GM21717 (cell line): ENCODE results near the gene OPA1.
A peak's percentile ranks its signal among the peaks of the same experiment; 100 is the strongest.
"Not testable (repeated sequence)": the region's sequence is repeated elsewhere in the genome, so short reads cannot be mapped to it uniquely, and the experiment has no call there.

Source experiments
- ATAC-seq: cut with Tn5 transposase; IDR thresholded peaks from one replicate; pipeline ENCODE4 v1.9.1; 2021; ENCODE audit warnings: mild to moderate bottlenecking, moderate library complexity; ENCODE audit not compliant: unreplicated experiment

Gene OPA1

DNA sequence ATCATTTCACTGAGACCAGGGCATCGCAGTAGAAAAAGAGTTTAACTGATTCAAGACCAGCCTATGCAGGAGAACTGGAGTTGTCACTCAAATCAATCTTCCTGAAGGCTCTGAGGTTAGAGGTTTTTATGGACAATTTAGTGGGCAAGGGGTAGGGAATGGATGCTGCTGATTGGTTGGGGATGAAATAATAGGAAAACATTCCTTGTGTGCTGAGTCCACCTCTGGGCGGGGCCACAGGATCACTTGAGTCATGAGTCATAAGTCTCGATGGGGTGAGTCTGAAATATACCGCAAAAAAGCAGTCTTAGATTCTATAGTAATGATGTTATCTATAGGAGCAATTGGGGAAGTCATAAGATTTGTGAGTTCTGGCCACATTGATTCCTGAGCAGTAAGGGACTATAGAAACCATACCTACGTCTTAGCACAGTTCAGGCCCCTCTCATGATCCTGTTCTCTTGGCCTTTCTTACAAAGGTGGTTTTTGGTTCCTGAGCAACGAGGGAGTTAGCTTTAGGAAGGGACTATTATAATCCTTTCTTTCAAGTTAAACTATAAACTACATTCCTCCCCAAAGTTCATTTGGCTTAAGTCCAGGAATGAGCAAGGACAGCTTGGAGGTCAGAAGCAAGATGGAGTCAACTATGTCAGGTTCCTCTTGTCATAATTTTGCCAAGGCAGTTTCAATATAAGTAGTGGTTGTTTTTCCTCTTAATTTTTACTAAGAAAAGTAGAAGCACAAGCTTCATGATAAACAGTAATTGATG lies 2.7 kb upstream of the OPA1 start:
- no peak for ATAC-seq

DNA sequence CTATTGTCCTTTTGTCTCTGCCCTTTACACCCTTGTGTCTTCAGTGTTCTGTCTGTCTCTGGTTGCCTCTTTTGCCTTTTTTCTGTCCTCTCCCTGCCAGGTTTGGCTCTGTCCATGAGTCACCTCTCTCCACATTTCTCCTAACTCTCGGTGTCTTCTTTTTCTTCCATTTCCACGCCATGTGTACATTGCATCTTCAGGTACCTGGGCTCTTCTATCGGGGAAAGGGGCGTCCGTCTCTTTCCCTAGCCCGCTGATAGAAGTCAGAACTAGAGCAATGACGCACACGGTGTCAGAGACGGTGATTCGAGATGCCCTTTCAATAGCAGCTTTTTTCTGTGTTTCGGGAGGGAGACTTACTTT lies 641 bp downstream of the OPA1 start:
- ATAC-seq = peak; percentile 30

DNA sequence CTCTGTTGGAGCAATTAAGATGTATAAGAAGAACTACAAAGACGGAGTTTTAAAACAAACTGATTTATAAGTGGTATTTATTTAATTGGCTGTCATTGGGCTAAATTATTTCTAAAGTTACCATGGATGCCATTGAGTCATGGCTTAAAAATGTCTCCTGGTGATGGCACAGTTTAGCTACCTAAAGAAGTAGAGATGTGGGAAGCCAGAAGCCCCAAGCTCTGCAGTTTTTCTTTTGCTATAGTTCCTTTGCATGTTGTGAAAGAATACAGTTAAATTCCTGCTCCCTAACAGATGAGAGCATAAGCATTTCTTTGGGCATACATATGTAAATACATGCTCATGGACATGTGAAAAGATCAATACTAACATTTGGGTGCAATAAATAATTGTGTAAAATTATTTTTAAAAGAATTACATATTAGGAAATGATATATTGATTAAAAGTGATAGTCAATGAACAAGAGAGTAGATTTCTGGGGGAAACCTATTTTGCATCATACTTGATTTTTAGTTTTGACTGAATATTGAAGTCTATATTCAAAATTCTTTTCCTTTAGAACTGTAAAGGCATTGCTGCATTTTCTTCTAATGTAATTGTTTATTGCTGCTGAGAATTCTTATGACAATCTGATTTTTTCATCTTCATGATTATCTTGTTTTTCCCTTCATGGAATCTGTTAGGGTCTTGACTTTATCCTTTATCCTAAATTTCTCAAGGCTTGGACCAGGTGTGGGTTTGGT lies 2.1 kb downstream of the OPA1 start:
- ATAC-seq = no peak

DNA sequence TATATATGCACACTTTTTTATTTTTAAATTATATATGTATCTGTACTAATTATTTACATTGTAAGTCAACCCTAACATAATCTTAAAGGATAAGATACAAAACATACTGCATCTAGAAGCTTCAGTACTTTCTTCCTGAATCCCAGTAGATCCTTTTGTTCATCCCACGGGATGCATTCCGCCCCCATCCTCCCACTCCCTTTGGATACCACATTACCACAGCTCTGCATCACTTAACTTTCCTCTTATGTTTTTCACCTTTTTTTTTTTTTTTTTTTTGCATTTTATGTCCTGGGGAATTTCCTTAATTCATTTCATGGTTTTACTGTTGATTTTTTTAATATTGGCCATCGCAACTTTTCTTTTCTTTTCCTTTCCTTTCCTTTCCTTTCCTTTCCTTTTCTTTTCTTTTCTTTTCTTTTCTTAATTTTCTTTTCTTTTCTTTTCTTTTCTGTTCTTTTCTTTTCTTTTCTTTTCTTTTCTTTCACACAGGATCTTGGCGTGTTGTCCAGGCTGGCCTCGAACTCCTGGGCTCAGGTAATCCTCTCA lies 3.0 kb downstream of the OPA1 start:
- no peak for ATAC-seq

DNA sequence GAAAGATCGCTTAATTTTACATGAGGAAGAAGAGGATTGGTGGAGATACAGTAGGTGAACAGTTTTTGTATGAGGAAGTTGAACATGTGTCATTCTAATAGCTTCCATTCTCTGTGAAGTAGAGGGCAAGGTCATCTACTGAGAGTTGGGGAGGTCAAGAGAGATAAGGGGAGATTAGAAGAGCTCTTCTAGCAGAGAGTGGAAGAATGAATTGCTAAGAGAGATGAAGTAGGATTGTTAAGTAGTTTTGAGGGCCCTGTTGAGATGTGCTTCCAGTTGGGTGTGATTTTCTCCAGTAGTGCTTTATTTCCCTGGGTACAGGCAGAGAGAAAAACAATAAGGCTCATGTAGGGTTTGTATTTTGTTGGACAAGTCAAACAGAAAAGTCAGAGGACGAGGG lies 5.2 kb downstream of the OPA1 start:
- no peak for ATAC-seq

DNA sequence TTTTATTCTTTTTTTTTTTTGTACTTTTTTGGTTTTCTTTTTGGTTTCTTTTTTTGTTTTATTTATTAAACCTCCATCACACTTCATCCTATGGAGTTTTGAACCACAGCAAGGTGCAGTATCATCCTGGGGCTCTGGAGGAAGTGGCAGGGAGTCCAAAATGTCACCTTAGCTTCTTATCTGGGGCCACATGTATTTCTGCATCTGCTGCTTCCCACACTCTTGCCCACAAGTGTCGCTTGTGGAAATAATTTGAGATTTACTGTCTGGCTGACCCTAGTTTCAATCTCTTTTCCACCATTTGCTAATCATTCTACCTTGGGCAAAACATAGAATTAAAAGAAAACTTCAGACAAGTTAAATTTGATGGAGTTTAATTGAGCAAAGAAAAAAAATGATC lies 6.4 kb downstream of the OPA1 start:
- ATAC-seq = no peak

DNA sequence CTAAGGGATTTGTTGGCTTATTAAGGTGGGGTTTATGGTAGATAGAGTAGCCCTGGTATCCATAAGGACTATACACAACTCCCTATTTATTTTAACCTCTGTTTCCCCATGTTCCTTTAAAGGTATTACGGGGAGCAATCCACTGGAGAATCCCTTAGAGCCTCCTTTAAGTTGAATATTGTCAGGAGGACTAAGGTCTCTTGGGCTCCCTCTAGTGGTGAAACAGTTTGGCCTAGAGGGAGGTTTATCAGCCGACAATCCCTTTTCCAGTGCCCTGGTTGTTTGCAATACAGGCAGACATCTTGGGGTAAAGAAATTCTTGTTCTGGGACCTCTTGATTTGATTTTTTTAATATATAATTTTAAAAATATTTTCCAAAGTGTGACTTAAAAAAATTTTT lies 12.9 kb downstream of the OPA1 start:
- peak; percentile 69 for ATAC-seq

DNA sequence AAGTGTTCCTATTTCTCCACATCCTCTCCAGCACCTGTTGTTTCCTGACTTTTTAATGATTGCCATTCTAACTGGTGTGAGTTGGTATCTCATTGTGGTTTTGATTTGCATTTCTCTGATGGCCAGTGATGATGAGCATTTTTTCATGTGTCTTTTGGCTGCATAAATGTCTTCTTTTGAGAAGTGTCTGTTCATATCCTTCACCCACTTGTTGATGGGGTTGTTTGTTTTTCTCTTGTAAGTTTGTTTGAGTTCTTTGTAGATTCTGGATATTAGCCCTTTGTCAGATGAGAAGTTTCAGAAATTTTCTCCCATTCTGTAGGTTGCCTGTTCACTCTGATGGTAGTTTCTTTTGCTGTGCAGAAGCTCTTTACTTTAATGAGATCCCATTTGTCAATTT lies 13.9 kb downstream of the OPA1 start:
- ATAC-seq = not testable (repeated sequence)

DNA sequence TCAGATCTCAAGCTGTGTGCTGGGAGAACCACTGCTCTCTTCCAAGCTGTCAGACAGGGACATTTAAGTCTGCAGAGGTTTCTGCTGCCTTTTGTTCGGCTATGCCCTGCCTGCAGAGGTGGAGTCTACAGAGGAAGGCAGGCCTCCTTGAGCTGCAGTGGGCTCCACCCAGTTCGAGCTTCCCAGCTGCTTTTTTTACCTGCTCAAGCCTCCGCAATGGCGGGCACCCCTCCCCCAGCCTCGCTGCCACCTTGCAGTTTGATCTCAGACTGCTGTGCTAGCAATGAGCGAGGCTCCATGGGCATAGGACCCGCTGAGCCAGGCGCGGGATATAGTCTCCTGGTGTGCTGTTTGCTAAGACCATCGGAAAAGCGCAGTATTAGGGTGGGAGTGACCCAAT lies 17.5 kb downstream of the OPA1 start:
- ATAC-seq = not testable (repeated sequence)

DNA sequence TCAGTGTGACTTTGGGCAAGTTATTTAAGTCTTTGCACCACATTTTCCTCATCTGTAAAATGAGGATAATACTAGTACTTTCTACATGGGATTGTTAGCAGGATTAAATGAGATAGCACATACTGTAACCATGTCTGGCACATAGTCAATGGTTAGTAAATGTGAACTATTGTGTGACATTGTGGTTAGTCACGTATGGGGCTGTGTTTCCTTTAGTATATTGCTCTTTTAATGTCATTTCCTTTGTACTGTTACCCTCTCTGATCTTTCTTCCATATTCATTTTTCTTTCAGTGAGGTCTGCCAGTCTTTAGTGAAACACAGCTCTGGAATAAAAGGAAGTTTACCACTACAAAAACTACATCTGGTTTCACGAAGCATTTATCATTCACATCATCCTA lies 21.4 kb downstream of the OPA1 start:
- ATAC-seq = no peak

DNA sequence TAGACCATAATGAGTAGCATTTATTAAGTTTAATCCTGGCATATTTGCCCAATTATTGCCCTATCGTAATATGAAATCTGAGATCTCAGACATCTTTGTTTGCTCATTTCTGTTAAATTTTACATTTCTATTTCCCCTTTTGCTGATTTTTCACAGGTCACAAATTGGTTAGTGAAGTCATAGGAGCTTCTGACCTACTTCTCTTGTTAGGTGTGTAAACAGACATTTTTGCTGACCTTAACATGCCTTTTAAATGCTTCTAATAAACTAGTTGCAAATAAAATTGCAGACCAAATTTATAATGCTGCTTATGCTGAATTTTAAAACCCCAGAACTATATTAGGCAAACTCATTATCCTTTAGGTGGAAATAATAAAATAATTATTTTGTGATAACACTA lies 24.6 kb downstream of the OPA1 start:
- ATAC-seq = no peak

DNA sequence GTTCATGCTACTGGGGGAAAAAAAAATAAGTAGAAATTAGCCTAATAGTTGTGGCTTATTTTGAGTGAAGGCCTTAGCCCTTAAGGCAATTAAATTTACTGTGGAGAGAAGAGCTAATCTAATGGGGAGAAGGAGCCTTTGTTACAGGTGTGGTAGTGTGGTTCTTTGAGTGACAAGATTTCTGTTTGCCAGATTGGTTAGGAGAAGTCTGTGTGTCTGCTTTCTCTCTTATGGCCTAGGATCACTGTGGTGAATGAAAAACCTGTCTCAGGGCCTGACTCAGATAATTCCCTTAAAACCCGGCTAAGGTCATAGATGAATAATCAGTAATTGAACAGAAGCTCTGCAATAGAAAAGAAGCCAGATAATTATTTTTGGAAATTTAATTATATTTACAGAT lies 27.0 kb downstream of the OPA1 start:
- ATAC-seq = peak; percentile 64

DNA sequence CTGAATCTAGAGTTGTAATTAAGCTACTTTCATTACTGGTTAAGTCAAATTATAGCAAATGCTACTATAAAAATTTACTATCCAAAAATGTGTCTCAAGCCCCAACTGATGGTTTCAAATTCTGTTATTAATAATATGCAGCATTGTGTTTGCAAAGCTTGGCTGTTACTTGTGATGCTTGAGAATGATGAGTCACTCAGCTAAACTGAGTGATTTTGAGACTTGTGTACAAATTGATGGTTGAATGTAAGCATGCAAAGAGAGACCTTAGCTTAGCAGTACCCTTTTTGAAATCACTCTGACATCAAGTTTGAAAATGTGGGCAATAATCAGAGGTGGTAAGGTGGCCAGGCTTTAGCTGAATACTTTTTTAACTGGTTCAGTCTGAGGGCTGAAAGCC lies 27.6 kb downstream of the OPA1 start:
- ATAC-seq = peak; percentile 85

DNA sequence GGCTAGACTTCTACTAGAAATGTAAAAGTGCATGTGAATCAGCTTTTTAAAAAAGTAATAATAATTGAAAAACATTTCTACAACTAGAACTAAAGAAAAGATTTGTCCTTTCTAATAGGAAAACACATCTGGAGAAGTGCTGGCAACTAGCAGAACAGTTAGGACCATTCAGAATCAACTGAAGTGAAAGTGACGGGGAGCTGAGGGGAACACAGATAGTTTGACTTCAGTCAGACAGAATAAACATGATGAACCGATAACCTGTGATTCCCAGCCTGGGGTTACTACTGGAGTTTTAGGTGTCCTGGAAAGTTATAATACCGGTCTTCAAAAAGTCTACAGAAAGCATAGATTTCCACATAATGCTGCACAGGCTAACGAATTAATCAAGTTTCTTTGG lies 28.1 kb downstream of the OPA1 start:
- peak; percentile 7 for ATAC-seq

DNA sequence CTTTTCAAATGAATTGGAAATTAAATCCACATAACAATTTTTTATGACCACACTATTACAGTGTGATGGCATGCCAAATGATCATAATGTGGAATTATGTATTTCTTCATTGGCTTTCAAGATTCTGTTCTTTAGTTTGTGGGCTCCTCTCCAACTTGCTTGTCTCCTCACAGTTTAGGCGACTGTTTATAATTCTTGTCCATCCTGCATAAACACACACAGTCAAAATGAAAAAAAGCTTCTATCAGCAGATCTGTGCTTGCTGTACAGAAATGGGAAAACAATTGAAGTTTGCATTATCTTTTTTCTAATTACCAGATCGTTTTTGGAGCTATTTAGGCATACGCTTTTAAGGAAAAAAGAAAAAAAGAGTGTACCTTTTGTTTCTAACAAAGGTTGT lies 37.0 kb downstream of the OPA1 start:
- ATAC-seq = no peak

DNA sequence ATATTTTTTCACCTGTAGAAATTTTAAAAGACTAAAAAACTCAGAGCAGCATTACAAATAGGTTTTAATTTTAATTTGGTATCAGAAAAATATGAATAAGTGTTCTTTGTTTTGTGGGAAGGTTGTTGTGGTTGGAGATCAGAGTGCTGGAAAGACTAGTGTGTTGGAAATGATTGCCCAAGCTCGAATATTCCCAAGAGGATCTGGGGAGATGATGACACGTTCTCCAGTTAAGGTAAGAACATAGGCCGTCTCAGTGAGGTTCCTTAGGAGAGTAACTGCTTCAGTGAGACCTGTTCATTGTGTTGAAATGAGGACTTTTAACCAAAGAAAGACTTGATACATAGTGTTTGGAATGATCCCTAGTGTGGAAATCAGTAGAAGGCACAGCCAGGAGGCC lies 44.8 kb downstream of the OPA1 start:
- ATAC-seq = no peak

DNA sequence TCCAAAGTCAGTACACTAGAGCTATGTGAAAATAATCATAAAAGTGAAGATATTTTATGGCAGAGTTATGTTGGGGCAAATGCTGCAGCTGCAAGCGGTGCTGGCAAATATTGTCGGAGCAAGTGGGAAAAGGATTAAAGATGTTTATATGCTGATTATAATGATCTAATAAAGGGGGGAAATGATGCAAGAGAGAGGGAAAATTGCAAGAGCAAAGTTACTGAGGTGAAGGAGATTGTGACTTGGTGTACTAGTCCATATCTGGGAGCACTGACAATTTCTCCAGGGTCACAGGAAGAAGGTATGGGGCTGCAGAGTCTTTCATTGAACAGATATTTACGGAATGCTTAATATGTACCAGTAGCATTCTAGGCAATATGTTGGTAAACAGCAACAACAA lies 45.8 kb downstream of the OPA1 start:
- no peak for ATAC-seq

DNA sequence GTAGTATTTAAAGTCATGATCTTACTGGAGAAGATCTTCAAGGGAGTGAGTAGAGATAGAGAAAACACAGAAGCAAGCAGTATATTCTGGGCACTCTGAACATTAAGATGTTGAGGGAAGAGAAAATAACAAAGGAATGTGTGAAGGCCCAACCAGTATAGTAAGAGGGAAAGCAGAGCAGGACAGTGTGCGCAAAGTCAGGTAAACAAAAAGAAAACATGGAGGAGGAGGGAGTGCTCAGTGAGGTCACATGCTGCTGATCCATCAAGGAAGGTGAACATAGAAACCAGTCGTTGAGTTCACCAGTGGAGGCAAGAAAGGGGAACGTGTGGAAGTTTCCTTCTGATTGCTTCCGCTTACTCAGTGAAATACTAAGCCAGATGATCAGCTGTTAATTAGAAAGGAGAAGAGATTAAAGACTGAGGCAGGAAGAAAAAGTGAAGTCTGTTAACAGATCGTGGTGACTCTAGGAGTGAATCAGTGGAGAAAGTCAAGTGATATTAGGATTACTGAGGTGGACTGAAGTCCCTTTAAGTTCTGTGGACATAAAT lies 47.2 kb downstream of the OPA1 start:
- no peak for ATAC-seq

DNA sequence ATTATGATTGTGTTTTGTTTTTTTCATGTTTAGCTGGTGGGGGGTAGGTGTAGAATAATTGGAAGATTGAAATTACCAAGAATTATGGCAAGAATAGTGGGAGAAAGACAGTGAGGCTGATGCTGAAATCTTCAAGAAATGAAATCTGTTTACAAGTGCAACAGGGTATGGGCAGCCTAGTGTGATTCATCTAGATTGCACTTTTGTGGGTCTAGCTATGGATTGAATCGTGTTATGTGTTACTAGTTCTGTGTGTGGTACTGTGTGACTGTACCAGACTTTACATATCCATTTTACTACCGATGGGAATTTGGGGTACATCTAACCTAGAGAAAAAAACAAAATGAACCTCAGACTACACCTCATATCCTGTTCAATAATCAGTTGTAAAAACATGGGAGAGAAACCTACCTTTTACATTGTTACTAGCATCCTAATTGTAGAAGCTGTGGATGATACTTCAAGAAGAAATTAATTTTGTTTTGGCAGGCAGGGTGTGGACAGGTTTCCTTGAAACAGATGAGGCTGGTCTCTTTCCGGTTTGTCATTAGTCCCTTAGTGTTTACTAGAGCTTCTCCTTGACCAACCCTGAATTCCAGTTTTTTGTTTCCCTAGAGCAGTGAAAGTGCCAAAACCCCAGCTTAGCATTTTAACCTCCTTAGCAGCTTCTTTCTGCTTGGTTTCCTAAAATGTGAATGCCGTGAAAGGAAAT lies 47.9 kb downstream of the OPA1 start:
- ATAC-seq = no peak

DNA sequence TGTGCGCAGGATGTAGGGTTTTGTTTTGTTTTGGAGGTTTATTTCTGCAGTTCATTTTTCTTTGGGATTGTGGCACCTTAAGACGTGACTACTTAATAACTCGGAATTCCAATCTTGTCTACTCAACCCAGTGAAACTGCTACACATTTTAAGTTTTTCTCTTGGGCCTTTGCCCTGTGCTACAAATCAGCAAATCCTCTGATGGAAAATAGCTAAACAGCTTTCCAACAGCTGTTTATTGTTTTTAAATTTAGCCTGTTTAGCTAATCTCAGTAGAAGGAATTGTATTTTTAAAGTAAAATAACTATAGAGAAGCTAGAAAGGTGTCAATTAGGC lies 48.4 kb downstream of the OPA1 start:
- no peak for ATAC-seq

DNA sequence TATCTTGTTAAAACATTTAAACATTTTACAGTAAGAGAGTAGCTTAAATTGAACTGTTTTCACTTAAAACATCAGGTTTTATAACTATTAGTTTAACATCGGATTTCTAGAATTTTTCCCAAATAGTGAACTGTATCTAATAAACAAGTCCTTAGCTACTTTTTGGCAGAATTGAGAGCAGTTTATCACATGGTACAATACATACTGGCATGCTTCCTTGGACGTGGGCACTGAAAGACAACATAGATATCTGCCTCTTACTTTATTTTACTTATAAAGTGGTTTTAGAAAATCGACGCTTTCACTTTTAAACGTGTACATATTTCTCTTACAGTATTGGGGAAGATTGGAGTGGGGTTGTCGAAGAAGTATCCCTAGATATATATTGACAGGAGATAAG lies 52.8 kb downstream of the OPA1 start:
- no peak for ATAC-seq
